GM12891 (cell line): ENCODE data around the gene CENPN.

Experiments
- DNase-seq: peaks from one replicate; pipeline ENCODE4 v3.0.0; 2011; ENCODE audit warnings: low spot score; ENCODE audit not compliant: insufficient read length
- FAIRE-seq: peaks from 2 replicates; lab custom pipeline; 2011; peaks lifted over from hg19 to GRCh38; lab: Jason Lieb, UNC
- PAX5 ChIP-seq: IDR thresholded peaks from 2 replicates; pipeline ENCODE4 v1.6.1; 2011; ENCODE audit warnings: low read length, moderate library complexity, mild to moderate bottlenecking; ENCODE audit not compliant: insufficient read depth, severe bottlenecking
- POLR2A ChIP-seq: IDR thresholded peaks from 2 replicates; pipeline ENCODE4 v1.6.1; 2011; ENCODE audit warnings: low read depth, low read length, control low read depth
- POLR2AphosphoS5 ChIP-seq: IDR thresholded peaks from 2 replicates; pipeline ENCODE4 v1.6.1; 2011; ENCODE audit warnings: low read depth, low read length, control low read depth
- POU2F2 ChIP-seq: IDR thresholded peaks from 2 replicates; pipeline ENCODE4 v1.6.1; 2011; ENCODE audit warnings: low read depth, mild to moderate bottlenecking, control low read depth, low read length, moderate library complexity
- SPI1 ChIP-seq: IDR thresholded peaks from 2 replicates; pipeline ENCODE4 v1.6.1; 2011; ENCODE audit warnings: low read depth, low read length, control low read depth
- TAF1 ChIP-seq: IDR thresholded peaks from 2 replicates; pipeline ENCODE4 v1.6.1; 2011; ENCODE audit warnings: low read depth, low read length, control low read depth

CENPN gene

DNA sequence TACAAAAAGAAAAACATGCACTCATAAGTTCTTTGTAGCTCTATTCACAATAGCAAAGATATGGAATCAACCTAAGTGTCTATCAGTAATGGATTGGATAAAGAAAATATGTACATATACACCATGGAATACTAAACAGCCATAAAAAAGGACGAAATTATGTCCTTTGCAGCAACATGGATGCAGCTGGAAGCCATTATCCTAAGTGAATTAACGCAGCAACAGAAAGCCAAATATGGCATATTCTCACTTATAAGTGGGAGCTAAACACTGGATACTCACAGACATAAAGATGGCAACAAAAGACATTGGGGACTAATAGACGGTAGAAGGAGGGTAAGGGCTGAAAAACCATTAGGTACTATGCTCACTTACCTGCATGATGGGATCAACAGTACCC, 6.1 kb upstream of the CENPN start:
- DNase-seq (no peak), FAIRE-seq (no peak)
- TF ChIP-seq POLR2A, result no peak
- no peak for TF ChIP-seq PAX5
- TF ChIP-seq SPI1, result no peak
- no peak for TF ChIP-seq POU2F2
- TF ChIP-seq POLR2AphosphoS5, result no peak
- TF ChIP-seq TAF1, result no peak

DNA sequence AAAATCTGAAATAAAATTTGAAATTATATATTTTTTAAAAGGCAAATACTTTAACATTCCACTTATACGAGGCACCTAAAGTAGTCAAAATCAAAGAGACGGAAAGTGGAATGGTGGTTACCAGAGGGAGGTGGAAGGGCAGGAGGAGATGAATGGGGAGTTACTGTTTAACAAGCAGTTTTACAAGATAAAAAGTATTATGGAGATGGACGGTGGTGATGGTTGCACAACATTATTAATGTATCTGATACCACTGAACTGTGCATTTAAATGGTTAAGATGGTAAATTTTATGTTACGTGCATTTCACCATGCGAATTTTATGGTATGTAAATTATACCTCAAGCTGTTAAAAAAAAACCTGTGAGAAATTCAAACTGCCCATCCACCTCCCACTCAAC, 5.7 kb upstream of the CENPN start:
- FAIRE-seq (no peak), DNase-seq (no peak)
- no peak for TF ChIP-seq POU2F2
- TF ChIP-seq TAF1, result no peak
- no peak for TF ChIP-seq POLR2AphosphoS5
- no peak for TF ChIP-seq SPI1
- TF ChIP-seq POLR2A, result no peak
- no peak for TF ChIP-seq PAX5

DNA sequence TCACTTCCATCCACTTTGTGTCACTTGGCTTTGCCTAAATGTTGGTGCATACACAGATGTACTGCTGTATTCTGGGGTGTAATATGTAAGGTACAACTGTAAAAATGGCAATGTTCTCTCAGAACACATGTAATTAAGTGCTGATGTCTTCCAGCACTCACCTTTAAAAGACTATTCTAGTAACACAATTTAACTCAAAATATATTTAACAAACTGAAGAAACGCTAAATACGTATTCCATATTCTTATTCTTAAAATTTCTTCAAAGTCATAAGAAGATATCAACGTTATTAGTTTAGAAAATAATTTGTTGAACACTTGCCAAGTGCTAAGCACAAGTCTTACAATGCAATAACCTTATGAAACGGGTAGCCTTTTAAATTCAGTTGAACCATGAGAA, 4.0 kb upstream of the CENPN start:
- peak; percentile 38 for FAIRE-seq
- DNase-seq, result no peak
- no peak for TF ChIP-seq POLR2AphosphoS5
- no peak for TF ChIP-seq POU2F2
- TF ChIP-seq TAF1, result no peak
- TF ChIP-seq PAX5, result no peak
- no peak for TF ChIP-seq SPI1
- no peak for TF ChIP-seq POLR2A

DNA sequence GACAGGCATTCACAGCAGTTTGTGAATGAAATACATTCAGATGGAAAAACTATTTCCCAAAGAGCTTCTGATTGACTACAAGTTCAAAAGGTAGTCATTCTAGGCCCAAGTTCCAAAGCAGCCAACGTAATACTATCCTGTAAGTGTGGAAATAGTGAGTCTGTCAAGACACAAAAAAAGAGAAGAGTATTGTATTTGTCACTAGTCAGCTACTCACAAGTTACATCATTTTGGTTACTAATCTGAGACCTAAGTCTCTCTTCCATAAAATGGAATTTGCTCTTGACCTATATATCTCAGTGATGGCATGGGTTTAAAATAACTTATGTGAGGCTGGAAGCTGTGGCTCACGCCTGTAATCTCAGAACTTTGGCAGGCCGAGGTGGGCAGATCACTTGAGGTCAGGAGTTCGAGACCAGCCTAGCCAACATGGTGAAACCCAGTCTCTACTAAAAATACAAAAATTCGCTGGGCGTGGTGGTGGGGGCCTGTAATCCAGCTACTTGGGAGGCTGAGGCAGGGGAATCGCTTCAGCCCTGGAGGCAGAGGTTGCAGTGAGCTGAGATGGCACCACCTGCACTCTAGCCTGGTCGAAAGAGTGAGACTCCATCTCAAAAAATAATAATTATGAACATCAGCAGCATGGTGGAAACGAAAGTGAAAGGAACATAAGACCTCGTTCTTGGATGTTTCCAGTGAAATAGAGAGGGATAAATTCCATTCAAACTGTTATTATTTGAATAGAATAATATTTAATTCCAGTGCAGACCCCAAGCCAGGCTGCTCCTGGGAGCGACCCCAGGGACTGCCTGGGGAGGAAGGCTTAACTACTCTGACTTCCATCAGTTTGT, 3.2 kb upstream of the CENPN start:
- DNase-seq (no peak), FAIRE-seq (no peak)
- TF ChIP-seq POLR2A (no peak), SPI1 (no peak), POU2F2 (no peak), PAX5 (no peak), POLR2AphosphoS5 (no peak), TAF1 (no peak)

DNA sequence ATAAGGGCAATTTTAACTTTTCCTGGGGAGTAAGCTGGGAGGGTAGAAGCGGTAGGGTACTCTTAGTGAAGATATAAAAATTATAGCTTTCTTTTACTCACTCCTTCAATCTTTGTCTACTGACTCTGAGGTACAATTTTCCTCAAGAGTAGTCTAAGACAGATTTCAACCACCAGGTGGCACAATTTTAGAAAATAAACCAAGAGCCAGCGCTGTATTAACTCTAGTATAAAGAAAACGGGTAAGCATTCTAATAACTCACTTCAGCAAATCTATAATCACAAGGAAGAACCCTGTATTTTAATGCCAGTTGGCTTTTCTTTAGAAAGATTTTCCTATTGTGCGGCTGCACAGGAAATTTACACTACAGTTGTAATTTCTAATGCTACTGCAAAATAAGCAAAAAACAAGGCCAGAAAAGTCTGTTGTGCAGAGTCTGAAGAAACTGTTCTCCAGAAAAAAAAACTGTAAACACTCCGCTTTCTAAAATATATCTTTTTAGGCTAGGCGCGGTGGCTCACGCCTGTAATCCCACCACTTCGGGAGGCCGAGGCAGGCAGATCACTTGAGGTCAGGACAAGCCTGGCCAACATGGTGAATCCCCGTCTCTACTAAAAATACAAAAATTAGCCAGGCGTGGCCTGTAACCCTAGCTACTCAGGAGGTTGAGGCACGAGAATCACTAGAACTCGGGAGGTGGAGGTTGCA, 2.2 kb upstream of the CENPN start:
- FAIRE-seq (no peak), DNase-seq (no peak)
- peak; percentile 35 for TF ChIP-seq PAX5
- TF ChIP-seq POLR2A, result no peak
- no peak for TF ChIP-seq POU2F2
- no peak for TF ChIP-seq POLR2AphosphoS5

DNA sequence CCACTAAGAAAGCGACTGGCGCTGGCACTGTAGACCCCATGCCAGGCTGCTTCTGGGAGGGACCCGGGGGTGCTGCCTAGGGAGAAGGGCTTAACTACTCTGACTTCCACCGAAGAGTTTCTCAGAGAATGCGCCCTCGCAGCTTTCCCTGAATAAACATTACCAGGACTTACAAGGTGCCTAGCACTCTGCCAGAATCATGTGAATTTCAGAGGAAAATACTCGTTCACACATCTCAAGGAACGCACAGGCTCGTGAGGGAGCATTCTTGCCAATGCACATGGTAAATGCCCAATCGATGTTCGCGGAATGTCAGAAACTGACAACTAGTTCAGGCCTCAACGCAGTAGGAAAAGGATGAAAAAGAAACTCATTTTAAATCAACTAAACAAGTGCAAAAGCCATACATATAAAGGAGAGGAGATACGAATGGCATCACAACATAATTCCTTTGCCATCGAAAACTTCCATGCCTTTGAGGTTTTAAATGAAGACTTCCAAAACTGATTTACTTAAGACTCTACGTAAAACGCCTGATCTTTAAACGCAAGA, 1.3 kb upstream of the CENPN start:
- TF ChIP-seq POLR2A (no peak), POU2F2 (no peak), PAX5 (no peak), TAF1 (no peak), SPI1 (no peak), POLR2AphosphoS5 (no peak)
- DNase-seq, result no peak
- FAIRE-seq, result no peak

DNA sequence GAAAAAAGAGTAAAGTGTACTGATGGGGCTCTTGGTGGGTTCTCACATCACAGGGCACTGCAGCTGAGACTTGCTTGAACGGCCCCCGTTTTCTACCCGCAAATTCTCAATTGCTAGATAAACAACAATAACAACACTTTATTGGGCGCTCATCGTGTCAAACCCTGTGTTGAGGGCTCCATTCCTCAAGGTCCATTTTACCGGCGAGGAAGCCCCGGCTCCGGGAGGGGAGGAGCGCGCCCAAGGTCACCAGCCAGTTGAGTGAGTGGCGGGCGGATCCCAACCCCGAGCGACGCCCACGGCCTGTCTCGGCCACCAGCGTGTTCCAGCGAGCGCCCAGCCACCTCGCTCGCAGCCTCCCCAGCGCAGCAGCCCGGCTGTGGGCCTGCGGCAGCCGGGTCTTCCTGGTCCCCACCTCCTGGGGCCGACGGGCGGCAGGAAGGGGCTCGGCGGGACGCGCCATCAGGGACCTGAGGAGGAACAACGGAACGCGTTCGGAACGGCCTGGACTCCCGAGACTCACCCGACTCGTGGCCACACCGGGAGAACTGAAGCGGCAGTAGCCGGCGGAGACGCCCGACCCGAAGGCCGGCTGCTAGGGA, 702 bp upstream of the CENPN start:
- peak; percentile 29 for DNase-seq
- peak; percentile 61 for TF ChIP-seq POLR2A
- no peak for TF ChIP-seq PAX5
- TF ChIP-seq POU2F2, result no peak
- no peak for TF ChIP-seq SPI1
- TF ChIP-seq POLR2AphosphoS5, result peak; percentile 47; the same call in 1 of the 2 replicates
- no peak; the same call in 1 of the 2 replicates for TF ChIP-seq TAF1
- FAIRE-seq, result peak; percentile 16

DNA sequence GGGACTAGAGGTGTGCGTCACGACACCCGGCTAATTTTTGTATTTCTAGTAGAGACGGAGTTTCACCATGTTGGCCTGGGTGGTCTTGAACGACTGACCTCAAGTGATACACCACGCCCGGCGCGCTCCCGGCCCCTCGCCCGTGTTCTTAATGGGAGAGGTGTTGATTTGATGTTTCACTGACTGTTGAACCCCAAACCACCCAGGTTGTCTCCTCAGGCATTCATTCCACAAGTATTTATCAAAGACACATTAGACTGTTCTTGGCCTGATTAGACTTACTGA, 1.4 kb downstream of the CENPN start:
- FAIRE-seq (no peak), DNase-seq (no peak)
- TF ChIP-seq POLR2A (no peak), PAX5 (no peak), POU2F2 (no peak)

DNA sequence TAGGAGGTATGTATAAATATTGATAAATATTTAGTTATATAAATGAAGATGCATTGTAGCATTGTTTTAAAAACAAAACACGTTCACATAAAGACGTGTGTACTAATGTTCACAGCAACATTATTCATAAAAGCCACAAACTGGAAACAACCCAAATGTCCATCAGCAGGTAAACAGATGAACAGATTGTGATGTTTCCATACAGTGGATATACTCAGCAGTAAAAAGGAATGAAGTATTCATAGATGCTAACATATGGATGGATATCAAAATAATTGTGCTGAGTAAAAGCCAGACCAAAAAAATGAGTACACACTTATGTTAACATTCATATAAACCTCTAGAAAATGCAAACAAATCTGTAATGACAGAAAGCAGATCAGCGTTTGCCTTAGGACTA, 6.0 kb downstream of the CENPN start:
- no peak for DNase-seq
- TF ChIP-seq SPI1, result no peak
- TF ChIP-seq POLR2AphosphoS5, result no peak
- no peak for TF ChIP-seq POU2F2
- TF ChIP-seq POLR2A, result no peak
- TF ChIP-seq TAF1, result no peak
- FAIRE-seq, result no peak
